ENCODE measurements around the gene DHODH. TPM values are rescaled to one million over a fixed set of nuclear protein-coding genes. Genes with fewer than 3 reads are reported as not detected.
"Not testable (repeated sequence)": the region's sequence is repeated elsewhere in the genome, so short reads cannot be mapped to it uniquely, and the experiment has no call there.

Gene DHODH
- total RNA-seq, 1 donor from 2014 or later: 28.4 TPM

GRCh38 chr16:72050769-72051464, 42.4 kb downstream of the DHODH start:
- DNase-seq (ENCODE audit: low spot score) (peak; percentile 77), ATAC-seq (peak; percentile 78)

DNA sequence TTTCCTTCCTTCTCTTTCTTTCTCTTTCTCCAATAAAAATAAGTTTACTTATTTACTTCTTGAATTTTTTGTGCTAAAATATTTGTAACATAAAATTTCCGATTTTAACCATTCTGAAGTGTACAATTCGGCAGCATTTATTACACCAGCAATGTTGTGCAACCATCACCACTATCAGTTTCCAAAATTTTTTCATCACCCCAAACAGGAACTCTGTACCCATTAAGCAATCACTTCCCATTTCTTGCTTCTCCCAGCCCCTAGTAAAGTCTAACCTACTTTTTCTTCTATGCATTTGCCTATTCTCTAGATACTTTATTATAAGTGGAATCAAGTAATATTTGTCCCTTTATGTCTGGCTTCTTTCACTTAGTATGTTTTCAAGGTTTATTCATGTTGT, 43.3 kb downstream of the DHODH start:
- peak; percentile 6 for ATAC-seq

DNA sequence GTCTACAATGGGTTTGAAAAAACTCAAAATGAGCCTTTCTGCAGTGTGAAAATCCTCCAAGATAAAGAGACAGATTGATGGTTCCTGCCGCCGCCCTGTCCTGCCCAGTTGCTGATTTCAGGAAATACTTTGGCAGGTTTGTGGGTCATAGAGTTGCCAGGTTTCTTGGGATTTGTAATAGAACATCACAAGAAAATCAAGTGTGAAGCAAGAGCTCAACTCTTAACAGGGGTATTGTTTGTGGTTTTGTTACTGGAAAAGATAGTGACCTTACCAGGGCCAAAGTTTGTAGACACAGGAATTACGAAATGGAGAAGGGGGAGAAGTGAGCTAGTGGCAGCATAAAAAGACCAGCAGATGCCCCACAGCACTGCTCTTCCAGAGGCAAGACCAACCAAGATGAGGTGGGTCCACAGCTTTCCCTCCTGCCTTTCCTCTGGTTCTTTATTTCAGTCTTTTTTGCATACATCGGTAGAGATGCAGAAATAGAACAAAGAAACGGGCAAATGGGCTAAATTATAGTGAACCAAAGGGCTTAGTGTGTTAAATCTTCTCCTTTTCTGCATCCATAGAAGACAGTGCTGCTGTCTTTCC, 45.8 kb downstream of the DHODH start, which contains the start of gene HP:
TSS of gene HP (plus strand) at position 252 of the 594 bp plus-strand sequence. CDS start at position 400, 148 bp downstream.
- DNase-seq (ENCODE audit: low spot score) (peak; percentile 73), ATAC-seq (peak; percentile 59)

More for the DNA sequence above, 43.3 kb downstream of the DHODH start:
- DNase-seq (ENCODE audit: low spot score): no peak

GRCh38 chr16:72055911-72056310, 47.4 kb downstream of the DHODH start:
- ATAC-seq (peak; percentile 2), DNase-seq (ENCODE audit: low spot score) (no peak)

GRCh38 chr16:72057313-72057712, 48.8 kb downstream of the DHODH start:
- not testable (repeated sequence) for DNase-seq (ENCODE audit: low spot score); ATAC-seq

DNA sequence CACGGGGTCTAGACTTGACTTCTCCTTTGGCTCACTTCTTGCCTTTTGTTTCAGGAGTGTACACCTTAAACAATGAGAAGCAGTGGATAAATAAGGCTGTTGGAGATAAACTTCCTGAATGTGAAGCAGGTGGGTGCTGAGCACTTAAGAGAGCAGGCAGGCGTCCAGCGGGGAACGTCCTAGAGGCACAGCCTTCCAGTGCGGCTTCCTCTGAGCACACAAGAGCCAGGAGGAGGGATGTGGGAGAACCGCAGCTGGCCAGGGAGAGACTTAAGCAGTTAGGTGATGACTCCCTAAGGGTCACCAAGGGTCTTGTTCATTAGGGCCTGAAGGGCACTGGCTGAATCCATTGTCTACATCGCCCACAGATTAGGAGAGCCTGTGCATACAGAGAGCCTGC, 50.5 kb downstream of the DHODH start:
- not testable (repeated sequence) for DNase-seq (ENCODE audit: low spot score); ATAC-seq

DNA sequence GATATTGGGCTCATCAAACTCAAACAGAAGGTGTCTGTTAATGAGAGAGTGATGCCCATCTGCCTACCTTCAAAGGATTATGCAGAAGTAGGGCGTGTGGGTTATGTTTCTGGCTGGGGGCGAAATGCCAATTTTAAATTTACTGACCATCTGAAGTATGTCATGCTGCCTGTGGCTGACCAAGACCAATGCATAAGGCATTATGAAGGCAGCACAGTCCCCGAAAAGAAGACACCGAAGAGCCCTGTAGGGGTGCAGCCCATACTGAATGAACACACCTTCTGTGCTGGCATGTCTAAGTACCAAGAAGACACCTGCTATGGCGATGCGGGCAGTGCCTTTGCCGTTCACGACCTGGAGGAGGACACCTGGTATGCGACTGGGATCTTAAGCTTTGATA, 51.9 kb downstream of the DHODH start:
- DNase-seq (ENCODE audit: low spot score) (peak; percentile 56), ATAC-seq (peak; percentile 9)

GRCh38 chr16:72061564-72061963, 53.0 kb downstream of the DHODH start:
- peak; percentile 60 for DNase-seq (ENCODE audit: low spot score)
- ATAC-seq: peak; percentile 26

- ATAC-seq: peak; percentile 6
Observed at GRCh38 chr16:72064361-72064894, 55.9 kb downstream of the DHODH start.

GRCh38 chr16:72066747-72067146, 58.2 kb downstream of the DHODH start:
- DNase-seq (ENCODE audit: low spot score) (no peak), ATAC-seq (peak; percentile 49)

More at GRCh38 chr16:72064361-72064894, 55.9 kb downstream of the DHODH start:
- no peak for DNase-seq (ENCODE audit: low spot score)

GRCh38 chr16:72068930-72069329, 60.4 kb downstream of the DHODH start:
- no peak for ATAC-seq

DNA sequence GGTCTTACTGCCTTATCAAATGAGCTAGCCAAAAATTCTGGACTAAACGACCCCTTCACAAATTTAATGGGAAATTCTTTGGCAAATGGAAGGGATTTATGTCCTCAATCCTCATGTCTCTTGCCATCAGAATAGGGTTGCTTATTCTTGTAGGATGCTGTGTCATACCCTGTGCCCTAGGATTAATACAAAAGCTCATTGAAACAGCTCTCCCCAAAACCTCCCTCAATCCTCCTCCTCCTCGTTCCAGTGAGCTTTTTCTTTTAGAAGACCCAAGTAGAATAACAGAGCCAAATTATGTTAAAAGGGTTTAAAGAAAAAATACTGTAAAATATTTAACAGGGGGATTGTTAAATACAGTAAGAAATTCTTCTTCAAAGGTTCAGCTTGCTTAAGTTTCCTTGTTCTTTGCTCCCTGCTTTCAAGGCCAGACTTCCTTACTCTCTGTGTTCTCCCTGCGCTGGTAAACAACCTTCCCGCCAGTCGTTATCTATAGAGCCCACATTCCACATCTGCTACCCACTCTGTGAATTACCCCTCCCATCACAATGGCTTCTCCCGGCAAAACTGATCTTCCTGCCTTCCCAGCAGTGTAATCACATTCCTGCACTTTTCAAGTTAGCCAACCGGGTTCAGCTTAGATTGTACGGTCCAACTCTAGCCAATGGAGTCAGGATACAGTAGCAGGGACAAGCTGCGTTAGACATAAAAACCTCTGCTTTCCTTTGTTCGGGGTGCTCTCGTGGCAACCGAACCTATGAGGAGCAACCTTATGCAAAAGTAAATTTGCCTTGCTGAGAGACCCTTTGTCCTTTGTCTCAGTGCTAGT, 64.2 kb downstream of the DHODH start:
- ATAC-seq (no peak), DNase-seq (ENCODE audit: low spot score) (no peak)

More at GRCh38 chr16:72068930-72069329, 60.4 kb downstream of the DHODH start:
- DNase-seq (ENCODE audit: low spot score): no peak

GRCh38 chr16:72073560-72074230, 65.2 kb downstream of the DHODH start:
- DNase-seq (ENCODE audit: low spot score): no peak
- peak; percentile 10 for ATAC-seq

GRCh38 chr16:72075067-72075466, 66.5 kb downstream of the DHODH start:
- ATAC-seq; DNase-seq (ENCODE audit: low spot score): not testable (repeated sequence)

Other genes starting within 250 kb of the DHODH start
- 51.9 TPM for gene AP1G1, start 199.9 kb upstream of the DHODH start, total RNA-seq
- 10.0 TPM for gene ATXN1L, start 162.8 kb upstream of the DHODH start, total RNA-seq
- gene ZNF821, start 124.6 kb upstream of the DHODH start, total RNA-seq: 2.4 TPM
- 56.2 TPM for gene IST1, start 113.2 kb upstream of the DHODH start, total RNA-seq
- 0.88 TPM for gene PKD1L3, start 8.3 kb upstream of the DHODH start, total RNA-seq
- gene HP, start 45.8 kb downstream of the DHODH start, total RNA-seq: 47,876 TPM
- gene HPR, start 54.5 kb downstream of the DHODH start, total RNA-seq: 110 TPM
- 9.6 TPM for gene TXNL4B, start 84.9 kb downstream of the DHODH start, total RNA-seq
- gene DHX38, start 85.1 kb downstream of the DHODH start, total RNA-seq: 26.4 TPM
- 0.48 TPM for gene PMFBP1, start 163.4 kb downstream of the DHODH start, total RNA-seq

All from left lobe of liver (tissue), 2 donors.